Activated CD8-positive, alpha-beta memory T cell treated with anti-CD3 and anti-CD28 coated beads, Interleukin-2, amount 50 U/mL, for 4 hours (primary cell): ENCODE data around the gene WDR48.

ENCODE experiments used
- DNase-seq: peaks from one replicate; pipeline ENCODE4 v3.0.0-alpha.2; 2020

The WDR48 gene

GRCh38 chr3:39141171-39141995, 89.6 kb downstream of the WDR48 start:
- no peak for DNase-seq

GRCh38 chr3:39142067-39142466, 90.3 kb downstream of the WDR48 start:
- no peak for DNase-seq

- no peak for DNase-seq
Measured at GRCh38 chr3:39143051-39143885, 91.5 kb downstream of the WDR48 start.

DNA sequence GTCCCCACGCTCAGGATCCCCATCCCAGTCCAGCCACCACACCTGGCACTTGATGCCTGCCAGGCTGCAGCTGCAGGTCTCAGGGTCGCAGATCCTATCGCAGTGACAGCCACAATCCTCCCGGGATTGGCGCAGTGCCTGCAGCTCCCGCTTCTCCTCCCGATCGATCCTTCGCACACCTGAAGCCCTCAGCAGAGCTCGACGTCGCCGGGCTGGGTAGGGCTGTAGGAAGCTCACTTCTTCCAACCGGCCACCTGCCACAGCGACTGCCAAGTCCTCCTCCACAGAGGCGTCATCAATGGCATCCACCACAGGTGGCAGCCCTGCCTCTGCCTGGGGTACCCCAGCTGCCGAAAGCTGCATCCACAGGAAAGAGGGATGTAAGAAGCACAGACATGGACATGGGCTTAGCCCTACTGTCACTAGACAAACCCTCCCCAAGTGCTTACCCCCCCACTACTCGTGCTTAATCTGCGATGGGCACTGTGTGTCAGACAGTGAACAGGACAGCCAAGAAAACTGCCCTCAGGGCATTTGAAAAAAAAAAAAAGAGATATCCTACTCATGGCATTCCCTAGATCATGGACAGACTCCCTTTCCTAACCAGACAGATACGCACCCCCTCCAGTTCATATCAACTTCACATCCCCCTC, 92.4 kb downstream of the WDR48 start:
- no peak for DNase-seq

- no peak for DNase-seq
Measured at GRCh38 chr3:39144748-39145380, 93.0 kb downstream of the WDR48 start.

DNA sequence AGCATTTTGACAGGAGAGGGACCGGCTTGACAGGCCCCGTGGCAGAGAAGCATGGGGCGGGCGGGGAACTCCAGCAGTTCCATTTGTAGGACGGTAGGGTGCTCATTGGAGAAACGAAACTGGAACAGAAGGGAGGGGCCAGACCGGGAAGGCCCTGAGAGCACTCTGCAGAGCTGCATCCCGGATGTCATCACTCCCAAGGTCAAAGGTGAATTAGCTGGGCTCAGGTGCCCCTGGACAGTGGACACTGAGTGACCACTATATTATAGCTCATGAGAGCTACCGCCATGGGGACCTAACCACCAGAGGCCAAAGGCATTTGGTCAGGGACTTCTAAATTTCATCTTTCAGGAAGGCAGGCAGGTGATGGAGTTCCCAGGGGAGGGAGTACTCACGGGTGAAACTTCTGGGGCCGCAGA, 94.3 kb downstream of the WDR48 start:
- DNase-seq: no peak
